ENCODE data around the gene ADA. TPM values are rescaled to one million over a fixed set of nuclear protein-coding genes. Genes with fewer than 3 reads are reported as not detected.

Gene ADA
- total and polyA plus RNA-seq, 4 experiments from 2014 or later: 28.4 to 64.3 (median 39.8) TPM

DNA sequence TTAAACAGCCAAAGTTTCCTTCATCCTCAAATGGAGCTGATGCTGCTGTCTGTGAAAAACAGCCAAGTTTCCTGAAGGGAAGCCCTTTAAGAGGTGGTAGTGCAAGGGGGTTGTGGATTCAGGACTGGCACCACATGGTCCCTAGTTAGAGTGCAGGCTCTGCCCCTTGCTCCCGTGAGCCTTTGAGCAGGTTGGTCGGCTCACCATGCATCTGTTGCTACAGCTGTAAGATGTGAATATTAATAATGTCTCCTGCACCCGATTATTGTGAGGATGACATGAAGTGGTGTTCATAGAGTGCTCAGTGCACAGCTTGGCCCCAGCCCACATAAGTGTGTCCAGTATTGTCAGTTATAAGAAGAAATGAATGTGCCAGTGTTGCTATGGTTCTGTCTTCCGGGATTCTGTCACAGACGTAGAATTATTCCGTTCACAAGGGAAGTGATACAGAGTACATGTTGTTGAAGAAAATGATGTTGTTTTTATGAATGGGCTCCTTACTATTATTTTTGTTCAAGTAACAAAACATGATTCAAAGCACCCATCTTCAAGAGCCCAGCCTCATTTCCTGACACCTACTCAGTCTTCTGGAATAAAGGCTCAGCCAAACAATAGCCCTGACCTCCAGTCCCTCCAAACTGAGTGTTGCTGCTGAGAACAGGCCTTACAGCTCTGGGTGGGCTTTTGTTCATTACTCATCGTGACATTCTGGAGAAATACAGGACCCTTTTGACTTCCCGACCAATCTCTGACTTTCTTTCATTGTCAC is 72.0 kb downstream of the ADA start:
- H3K4me3 Mint-ChIP-seq: no peak overlapping the region
- no peak for DNase-seq
- H3K9me3 ChIP-seq (ENCODE audit: control insufficient read depth in 1 of 2, low read length in 2 of 2): no peaks in the 10 kb centered on the region
- H3K9me3 Mint-ChIP-seq: no peaks in the 10 kb centered on the region
- H3K4me1 Mint-ChIP-seq: peaks cover 0 to 11% (median 3%) of the 10 kb centered on the region in 4 donors
- H3K4me1 ChIP-seq (ENCODE audit: insufficient read depth, low read length): no peaks in the 10 kb centered on the region
- H3K27me3 ChIP-seq (ENCODE audit: insufficient read depth, low read length): no peaks in the 10 kb centered on the region
- H3K27me3 Mint-ChIP-seq: no peaks in the 10 kb centered on the region
- ChIA-PET CTCF (ENCODE audit: partially characterized antibody) (no interaction called here), POLR2A (ENCODE audit: partially characterized antibody) (interaction anchor here (0.6 kb wide), 1 partner anchor 23 kb away, joined by 3 read pairs; no protein-coding TSS in a partner anchor)
- no peaks in the 10 kb centered on the region for H3K36me3 Mint-ChIP-seq
- no peak overlapping the region for H3K4me3 ChIP-seq (ENCODE audit: low read length in 2 of 2)
- H3K27ac Mint-ChIP-seq: no peak overlapping the region
- intact Hi-C loops (cut with micrococcal nuclease): no loop called here
- no peak overlapping the region for H3K27ac ChIP-seq (ENCODE audit: low read depth, low read length)
- no peaks in the 10 kb centered on the region for H3K36me3 ChIP-seq (ENCODE audit: insufficient read depth, low read length)

DNA sequence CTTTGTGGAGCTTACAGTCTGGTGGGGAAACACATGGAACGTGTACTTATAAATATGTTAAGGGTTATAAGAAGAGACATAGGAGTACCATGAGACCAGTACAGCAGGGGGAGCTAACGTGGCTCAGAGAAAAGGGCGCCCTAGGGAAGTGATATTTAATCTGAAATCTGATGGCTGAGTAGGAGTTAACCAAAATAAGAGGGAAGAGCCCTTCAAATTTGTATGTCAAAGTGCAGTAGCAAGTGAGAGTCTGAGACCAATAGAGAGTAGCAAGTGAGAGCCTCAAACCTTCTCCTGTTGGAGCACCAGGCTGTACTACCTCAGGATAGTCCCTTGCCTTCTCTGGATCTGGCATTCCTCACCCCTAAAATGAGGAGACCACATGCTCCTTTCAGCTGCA is 75.2 kb downstream of the ADA start:
- H3K27ac ChIP-seq (ENCODE audit: low read depth, low read length): no peak overlapping the region

DNA sequence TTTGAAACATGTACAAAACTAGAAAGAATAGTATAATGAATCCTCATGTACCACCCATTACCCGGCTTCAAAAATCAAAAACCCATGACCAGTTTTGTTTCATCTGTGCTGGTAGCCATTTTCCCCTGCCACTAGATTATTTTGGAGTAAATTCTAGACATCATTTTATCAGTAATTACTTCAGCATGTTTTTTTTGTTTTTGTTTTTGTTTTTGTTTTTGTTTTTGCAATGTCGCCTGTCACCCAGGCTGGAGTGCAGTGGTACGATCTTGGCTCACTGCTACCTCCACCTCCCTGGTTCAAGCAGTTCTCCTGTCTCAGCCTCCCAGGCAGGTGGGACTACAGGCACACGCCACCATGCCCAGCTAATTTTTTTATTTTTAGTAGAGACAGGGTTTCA is 77.1 kb downstream of the ADA start:
- H3K27ac Mint-ChIP-seq: peak overlapping the region in 1 of 7 donors; percentile 48
- no peaks in the 10 kb centered on the region for H3K27me3 Mint-ChIP-seq
- Histone ChIP-seq H3K36me3 (ENCODE audit: insufficient read depth, low read length) (no peaks in the 10 kb centered on the region), H3K27ac (ENCODE audit: low read depth, low read length) (no peak overlapping the region), H3K4me1 (ENCODE audit: insufficient read depth, low read length) (no peaks in the 10 kb centered on the region), H3K4me3 (ENCODE audit: low read length in 2 of 2) (no peak overlapping the region), H3K27me3 (ENCODE audit: insufficient read depth, low read length) (no peaks in the 10 kb centered on the region), H3K9me3 (ENCODE audit: control insufficient read depth in 1 of 2, low read length in 2 of 2) (no peaks in the 10 kb centered on the region)
- no peaks in the 10 kb centered on the region for H3K9me3 Mint-ChIP-seq
- intact Hi-C loops (cut with micrococcal nuclease): no loop called here
- CTCF ChIA-PET (ENCODE audit: partially characterized antibody): no interaction called here
- no peaks in the 10 kb centered on the region for H3K36me3 Mint-ChIP-seq
- peaks cover 0 to 4% (median 3%) of the 10 kb centered on the region in 4 donors for H3K4me1 Mint-ChIP-seq
- H3K4me3 Mint-ChIP-seq: no peak overlapping the region
- DNase-seq: no peak
- POLR2A ChIA-PET (ENCODE audit: partially characterized antibody): no interaction called here

More for the DNA sequence above, 75.2 kb downstream of the ADA start:
- intact Hi-C loops (cut with micrococcal nuclease): no loop called here
- Mint-ChIP-seq H3K9me3 (no peaks in the 10 kb centered on the region), H3K27ac (peak overlapping the region in 1 of 7 donors; percentile 22), H3K4me1 (peaks cover 0 to 9% (median 4%) of the 10 kb centered on the region in 4 donors), H3K27me3 (no peaks in the 10 kb centered on the region), H3K4me3 (no peak overlapping the region), H3K36me3 (no peaks in the 10 kb centered on the region)
- H3K9me3 ChIP-seq (ENCODE audit: control insufficient read depth in 1 of 2, low read length in 2 of 2): no peaks in the 10 kb centered on the region
- CTCF ChIA-PET (ENCODE audit: partially characterized antibody): no interaction called here
- no peak for DNase-seq
- no peak overlapping the region for H3K4me3 ChIP-seq (ENCODE audit: low read length in 2 of 2)
- H3K27me3 ChIP-seq (ENCODE audit: insufficient read depth, low read length): no peaks in the 10 kb centered on the region
- H3K4me1 ChIP-seq (ENCODE audit: insufficient read depth, low read length): no peaks in the 10 kb centered on the region
- POLR2A ChIA-PET (ENCODE audit: partially characterized antibody): no interaction called here
- no peaks in the 10 kb centered on the region for H3K36me3 ChIP-seq (ENCODE audit: insufficient read depth, low read length)

DNA sequence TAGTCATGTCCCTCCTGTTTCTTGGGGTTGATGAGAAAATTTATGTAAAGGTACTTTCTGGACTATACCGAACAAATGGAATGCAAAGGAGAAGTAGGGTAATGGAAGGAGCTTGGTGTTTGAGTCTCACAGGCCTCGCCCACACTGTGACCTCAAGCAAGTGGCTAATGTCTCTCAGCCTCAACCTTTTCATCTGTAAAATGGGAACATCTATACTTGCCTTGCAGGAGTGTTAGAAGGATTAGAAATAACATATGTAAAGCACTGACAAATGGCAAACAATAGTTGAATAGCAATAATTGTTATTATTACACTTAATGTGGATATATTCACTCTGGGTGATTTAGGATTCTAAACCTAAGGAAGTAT is 78.0 kb downstream of the ADA start:
- Histone ChIP-seq H3K27me3 (ENCODE audit: insufficient read depth, low read length) (no peaks in the 10 kb centered on the region), H3K4me3 (ENCODE audit: low read length in 2 of 2) (no peak overlapping the region), H3K9me3 (ENCODE audit: control insufficient read depth in 1 of 2, low read length in 2 of 2) (no peaks in the 10 kb centered on the region), H3K36me3 (ENCODE audit: insufficient read depth, low read length) (no peaks in the 10 kb centered on the region), H3K27ac (ENCODE audit: low read depth, low read length) (no peak overlapping the region), H3K4me1 (ENCODE audit: insufficient read depth, low read length) (no peaks in the 10 kb centered on the region)
- DNase-seq: no peak
- ChIA-PET POLR2A (ENCODE audit: partially characterized antibody) (no interaction called here), CTCF (ENCODE audit: partially characterized antibody) (no interaction called here)
- H3K27ac Mint-ChIP-seq: no peak overlapping the region
- intact Hi-C loops (cut with micrococcal nuclease): no loop called here
- H3K9me3 Mint-ChIP-seq: no peaks in the 10 kb centered on the region
- H3K4me1 Mint-ChIP-seq: peaks cover 0 to 4% (median 3%) of the 10 kb centered on the region in 4 donors
- no peaks in the 10 kb centered on the region for H3K27me3 Mint-ChIP-seq
- H3K4me3 Mint-ChIP-seq: no peak overlapping the region
- no peaks in the 10 kb centered on the region for H3K36me3 Mint-ChIP-seq

DNA sequence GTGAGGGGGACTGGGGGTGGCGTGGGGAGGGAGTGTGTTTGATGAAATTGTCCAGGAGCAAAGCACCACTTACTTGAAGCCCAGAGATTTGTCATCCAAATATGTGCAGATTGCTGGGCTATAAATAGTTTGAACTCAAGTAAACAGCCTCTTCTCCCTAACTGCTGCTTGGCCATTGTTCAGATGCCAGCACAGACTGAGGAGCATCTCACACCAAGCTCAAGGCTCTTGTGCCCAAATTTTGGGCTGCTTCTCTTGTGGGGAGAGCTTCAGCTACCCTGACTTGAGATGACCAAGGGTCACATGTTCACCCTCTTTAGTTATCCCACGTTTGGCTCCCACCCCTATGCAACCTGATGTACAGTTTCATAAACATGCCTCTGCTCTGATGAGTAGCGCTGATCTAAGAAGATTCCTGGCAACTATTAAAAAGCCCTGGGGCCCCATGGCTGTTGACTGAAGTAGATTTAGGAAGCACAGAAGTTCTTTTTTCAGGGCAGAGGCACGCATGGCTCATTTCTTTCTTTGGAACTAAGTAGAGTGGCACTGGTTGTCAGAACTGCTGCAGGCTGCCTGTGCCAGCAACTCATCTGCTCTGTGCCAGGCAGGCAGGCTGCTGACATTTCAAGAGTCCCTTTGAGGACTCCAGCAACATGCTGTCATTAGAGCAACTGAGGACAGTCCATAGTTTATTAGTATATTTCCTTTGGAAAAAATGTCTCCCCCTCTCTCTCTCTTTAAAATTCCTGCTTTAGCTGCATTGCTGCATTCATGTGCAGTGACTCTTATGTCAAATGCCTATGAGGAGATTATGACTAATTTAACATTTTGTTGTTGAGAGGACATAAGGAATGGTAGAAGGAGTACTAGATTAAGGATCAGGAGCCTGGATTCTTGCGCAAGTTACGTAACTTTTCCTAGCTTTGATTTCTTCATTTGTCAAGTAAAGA is 78.7 kb downstream of the ADA start:
- H3K4me1 Mint-ChIP-seq: peaks cover 0 to 4% (median 3%) of the 10 kb centered on the region in 4 donors
- H3K9me3 ChIP-seq (ENCODE audit: control insufficient read depth in 1 of 2, low read length in 2 of 2): no peaks in the 10 kb centered on the region
- H3K4me3 Mint-ChIP-seq: no peak overlapping the region
- POLR2A ChIA-PET (ENCODE audit: partially characterized antibody): no interaction called here
- no peak for DNase-seq
- CTCF ChIA-PET (ENCODE audit: partially characterized antibody): no interaction called here
- H3K4me3 ChIP-seq (ENCODE audit: low read length in 2 of 2): no peak overlapping the region
- no peaks in the 10 kb centered on the region for H3K9me3 Mint-ChIP-seq
- no peaks in the 10 kb centered on the region for H3K36me3 Mint-ChIP-seq
- no peaks in the 10 kb centered on the region for H3K27me3 Mint-ChIP-seq
- H3K4me1 ChIP-seq (ENCODE audit: insufficient read depth, low read length): no peaks in the 10 kb centered on the region
- no peak overlapping the region for H3K27ac Mint-ChIP-seq
- intact Hi-C loops (cut with micrococcal nuclease): no loop called here
- H3K27me3 ChIP-seq (ENCODE audit: insufficient read depth, low read length): no peaks in the 10 kb centered on the region
- no peak overlapping the region for H3K27ac ChIP-seq (ENCODE audit: low read depth, low read length)
- H3K36me3 ChIP-seq (ENCODE audit: insufficient read depth, low read length): no peaks in the 10 kb centered on the region

DNA sequence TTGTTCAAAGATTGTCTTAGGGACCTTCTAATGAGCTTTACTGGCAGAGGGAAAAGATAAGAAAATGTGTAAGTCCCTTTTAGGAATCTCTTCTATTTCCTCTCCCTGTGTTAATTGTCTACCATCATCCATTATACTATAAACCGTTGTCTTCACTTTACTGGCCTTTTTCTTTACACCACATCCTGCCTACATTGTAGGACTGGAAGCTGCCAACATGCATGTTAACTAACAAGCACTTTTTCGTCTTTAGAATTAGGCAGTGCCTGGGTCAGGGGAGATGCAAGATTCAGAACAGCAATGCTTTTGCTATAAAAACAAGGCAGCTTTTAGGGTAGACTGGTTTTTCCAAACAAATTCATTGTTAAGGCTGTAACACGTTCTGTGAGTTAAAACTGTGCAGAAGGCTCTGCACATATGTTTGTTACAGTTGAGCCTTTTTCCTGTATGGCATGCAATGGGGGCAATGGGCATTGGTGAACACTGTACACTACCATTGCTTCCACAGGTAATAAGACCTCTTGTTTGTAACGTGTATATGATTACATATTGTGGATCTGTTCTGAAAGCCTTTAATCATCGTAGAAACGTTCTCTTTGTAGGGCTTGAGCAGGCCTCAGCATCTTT is 80.0 kb downstream of the ADA start:
- Mint-ChIP-seq H3K27me3 (no peaks in the 10 kb centered on the region), H3K36me3 (no peaks in the 10 kb centered on the region), H3K27ac (no peak overlapping the region), H3K9me3 (no peaks in the 10 kb centered on the region), H3K4me3 (no peak overlapping the region), H3K4me1 (peaks cover 0 to 4% (median 3%) of the 10 kb centered on the region in 4 donors)
- ChIA-PET CTCF (ENCODE audit: partially characterized antibody) (no interaction called here), POLR2A (ENCODE audit: partially characterized antibody) (no interaction called here)
- Histone ChIP-seq H3K27me3 (ENCODE audit: insufficient read depth, low read length) (no peaks in the 10 kb centered on the region), H3K36me3 (ENCODE audit: insufficient read depth, low read length) (no peaks in the 10 kb centered on the region), H3K27ac (ENCODE audit: low read depth, low read length) (no peak overlapping the region), H3K4me1 (ENCODE audit: insufficient read depth, low read length) (no peaks in the 10 kb centered on the region), H3K4me3 (ENCODE audit: low read length in 2 of 2) (no peak overlapping the region), H3K9me3 (ENCODE audit: control insufficient read depth in 1 of 2, low read length in 2 of 2) (no peaks in the 10 kb centered on the region)
- DNase-seq: no peak
- intact Hi-C loops (cut with micrococcal nuclease): no loop called here

DNA sequence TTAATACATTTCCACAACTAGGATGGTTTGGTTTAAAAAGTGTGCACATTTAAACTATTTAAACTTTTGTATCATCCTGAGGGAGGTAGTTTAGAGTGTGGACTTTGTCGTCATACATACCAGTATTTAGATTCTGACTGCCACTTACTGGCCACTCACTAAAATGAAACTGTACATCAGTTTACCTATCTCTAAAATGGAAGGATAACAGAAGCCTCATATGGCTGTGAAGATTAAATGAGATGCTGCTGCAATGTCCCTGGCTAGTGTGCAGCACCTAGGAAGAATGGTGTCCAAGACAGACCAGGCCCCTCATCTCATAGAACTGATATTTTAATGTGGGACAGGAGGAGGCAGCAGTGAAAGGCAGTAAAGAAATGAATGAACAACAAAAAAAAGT is 81.1 kb downstream of the ADA start:
- H3K9me3 Mint-ChIP-seq: no peaks in the 10 kb centered on the region
- Histone ChIP-seq H3K9me3 (ENCODE audit: control insufficient read depth in 1 of 2, low read length in 2 of 2) (no peaks in the 10 kb centered on the region), H3K4me1 (ENCODE audit: insufficient read depth, low read length) (no peaks in the 10 kb centered on the region), H3K27me3 (ENCODE audit: insufficient read depth, low read length) (no peaks in the 10 kb centered on the region), H3K4me3 (ENCODE audit: low read length in 2 of 2) (no peak overlapping the region), H3K36me3 (ENCODE audit: insufficient read depth, low read length) (no peaks in the 10 kb centered on the region), H3K27ac (ENCODE audit: low read depth, low read length) (no peak overlapping the region)
- H3K27me3 Mint-ChIP-seq: no peaks in the 10 kb centered on the region
- no peak overlapping the region for H3K4me3 Mint-ChIP-seq
- CTCF ChIA-PET (ENCODE audit: partially characterized antibody): no interaction called here
- H3K36me3 Mint-ChIP-seq: no peaks in the 10 kb centered on the region
- POLR2A ChIA-PET (ENCODE audit: partially characterized antibody): no interaction called here
- intact Hi-C loops (cut with micrococcal nuclease): no loop called here
- no peak for DNase-seq
- no peak overlapping the region for H3K27ac Mint-ChIP-seq
- H3K4me1 Mint-ChIP-seq: peaks cover 0 to 3% (median 1%) of the 10 kb centered on the region in 4 donors

Measured in CD4-positive, alpha-beta memory T cell (primary cell).